ENCODE results near the gene TXNRD3. TPM values are rescaled to one million over a fixed set of nuclear protein-coding genes. Genes with fewer than 3 reads are reported as not detected.

The TXNRD3 gene
- total RNA-seq, 2 donors from 2014 or later = 2.3 to 3.2 TPM

GRCh38 chr3:126582311-126582710 is 72.6 kb downstream of the TXNRD3 start:
- Mint-ChIP-seq H3K27ac (no peak overlapping the region), H3K36me3 (no peaks in the 10 kb centered on the region), H3K9me3 (peaks cover 0 to 5% of the 10 kb centered on the region in 2 donors)
- no peak for DNase-seq (ENCODE audit: low spot score in 2 of 2)
- ATAC-seq = no peak

GRCh38 chr3:126581569-126581968 is 73.4 kb downstream of the TXNRD3 start:
- no peaks in the 10 kb centered on the region for H3K9me3 Mint-ChIP-seq
- DNase-seq (ENCODE audit: low spot score in 2 of 2) (no peak), ATAC-seq (no peak)
- no peak overlapping the region for H3K27ac Mint-ChIP-seq
- H3K36me3 Mint-ChIP-seq = no peaks in the 10 kb centered on the region

- no peaks in the 10 kb centered on the region for H3K9me3 Mint-ChIP-seq
- DNase-seq (ENCODE audit: low spot score in 2 of 2) = no peak
- H3K36me3 Mint-ChIP-seq = no peaks in the 10 kb centered on the region
- ATAC-seq = no peak
- no peak overlapping the region for H3K27ac Mint-ChIP-seq
Measured at GRCh38 chr3:126580746-126581145, 74.2 kb downstream of the TXNRD3 start.

GRCh38 chr3:126578702-126579101 is 76.2 kb downstream of the TXNRD3 start:
- ATAC-seq = no peak
- no peaks in the 10 kb centered on the region for H3K36me3 Mint-ChIP-seq

GRCh38 chr3:126577261-126577660 is 77.7 kb downstream of the TXNRD3 start:
- Mint-ChIP-seq H3K27ac (no peak overlapping the region), H3K36me3 (no peaks in the 10 kb centered on the region), H3K9me3 (no peaks in the 10 kb centered on the region)
- DNase-seq (ENCODE audit: low spot score in 2 of 2) (no peak), ATAC-seq (no peak)

More at GRCh38 chr3:126578702-126579101, 76.2 kb downstream of the TXNRD3 start:
- no peak for DNase-seq (ENCODE audit: low spot score in 2 of 2)
- Mint-ChIP-seq H3K27ac (no peak overlapping the region), H3K9me3 (no peaks in the 10 kb centered on the region)

- H3K36me3 Mint-ChIP-seq = no peaks in the 10 kb centered on the region
Measured at GRCh38 chr3:126573492-126574117, 81.3 kb downstream of the TXNRD3 start.

GRCh38 chr3:126571078-126571477 is 83.8 kb downstream of the TXNRD3 start:
- no peak overlapping the region for H3K27ac Mint-ChIP-seq
- no peaks in the 10 kb centered on the region for H3K36me3 Mint-ChIP-seq
- ATAC-seq (no peak), DNase-seq (ENCODE audit: low spot score in 2 of 2) (no peak)
- H3K9me3 Mint-ChIP-seq = no peaks in the 10 kb centered on the region

More at GRCh38 chr3:126573492-126574117, 81.3 kb downstream of the TXNRD3 start:
- DNase-seq (ENCODE audit: low spot score in 2 of 2) (no peak), ATAC-seq (no peak)
- Mint-ChIP-seq H3K27ac (no peak overlapping the region), H3K9me3 (no peaks in the 10 kb centered on the region)

- no peak for DNase-seq (ENCODE audit: low spot score in 2 of 2)
- no peak overlapping the region for H3K27ac Mint-ChIP-seq
- no peak for ATAC-seq
- H3K36me3 Mint-ChIP-seq = no peaks in the 10 kb centered on the region
- H3K9me3 Mint-ChIP-seq = no peaks in the 10 kb centered on the region
Measured at GRCh38 chr3:126570103-126570541, 84.8 kb downstream of the TXNRD3 start.

- Mint-ChIP-seq H3K9me3 (no peaks in the 10 kb centered on the region), H3K36me3 (no peaks in the 10 kb centered on the region), H3K27ac (no peak overlapping the region)
- DNase-seq (ENCODE audit: low spot score in 2 of 2) (peak in 1 of 2 donors; percentile 26), ATAC-seq (no peak)
Measured at GRCh38 chr3:126569390-126569975, 85.4 kb downstream of the TXNRD3 start.

- H3K36me3 Mint-ChIP-seq = no peaks in the 10 kb centered on the region
- H3K27ac Mint-ChIP-seq = peak overlapping the region in 1 of 2 donors; percentile 82
- DNase-seq (ENCODE audit: low spot score in 2 of 2) (no peak), ATAC-seq (no peak)
- H3K9me3 Mint-ChIP-seq = no peaks in the 10 kb centered on the region
Measured at GRCh38 chr3:126568776-126569342, 86.1 kb downstream of the TXNRD3 start.

GRCh38 chr3:126567696-126568438 is 87.1 kb downstream of the TXNRD3 start:
- no peaks in the 10 kb centered on the region for H3K36me3 Mint-ChIP-seq
- H3K27ac Mint-ChIP-seq = no peak overlapping the region
- H3K9me3 Mint-ChIP-seq = peaks cover 0 to under 1% of the 10 kb centered on the region in 2 donors
- ATAC-seq = no peak
- peak in 1 of 2 donors; percentile 18 for DNase-seq (ENCODE audit: low spot score in 2 of 2)

GRCh38 chr3:126562737-126563276 is 92.1 kb downstream of the TXNRD3 start:
- Mint-ChIP-seq H3K27ac (no peak overlapping the region), H3K9me3 (peaks cover 3 to 8% of the 10 kb centered on the region in 2 donors), H3K36me3 (no peaks in the 10 kb centered on the region)
- ATAC-seq (no peak), DNase-seq (ENCODE audit: low spot score in 2 of 2) (no peak)

GRCh38 chr3:126558336-126559071 is 96.4 kb downstream of the TXNRD3 start, which contains the start of gene C3orf22:
Gene C3orf22, minus strand, starts transcription at chr3:126558932. Its CDS starts 5,542 bp downstream, at chr3:126553390.
- no peaks in the 10 kb centered on the region for H3K36me3 Mint-ChIP-seq
- no peak within 1 kb of the TSS for H3K27ac Mint-ChIP-seq
- ATAC-seq = no peak
- H3K9me3 Mint-ChIP-seq = peaks cover 3 to 8% of the 10 kb centered on the region in 2 donors
- peak in 1 of 2 donors; percentile 48 for DNase-seq (ENCODE audit: low spot score in 2 of 2)

GRCh38 chr3:126557761-126558160 is 97.2 kb downstream of the TXNRD3 start:
- no peak for ATAC-seq

GRCh38 chr3:126557415-126557745 is 97.5 kb downstream of the TXNRD3 start:
- H3K9me3 Mint-ChIP-seq = peaks cover 0 to 8% of the 10 kb centered on the region in 2 donors
- H3K36me3 Mint-ChIP-seq = no peaks in the 10 kb centered on the region
- H3K27ac Mint-ChIP-seq = no peak overlapping the region

More at GRCh38 chr3:126557761-126558160, 97.2 kb downstream of the TXNRD3 start:
- H3K36me3 Mint-ChIP-seq = no peaks in the 10 kb centered on the region
- DNase-seq (ENCODE audit: low spot score in 2 of 2) = peak in 1 of 2 donors; percentile 35
- H3K27ac Mint-ChIP-seq = no peak overlapping the region
- peaks cover 2 to 8% of the 10 kb centered on the region in 2 donors for H3K9me3 Mint-ChIP-seq

More at GRCh38 chr3:126557415-126557745, 97.5 kb downstream of the TXNRD3 start:
- DNase-seq (ENCODE audit: low spot score in 2 of 2) (peak in 1 of 2 donors; percentile 38), ATAC-seq (no peak)

Measured in activated naive CD4-positive, alpha-beta T cell treated with anti-CD3 and anti-CD28 coated beads, Interleukin-2, amount 50 U/mL, for 72 hours (primary cell).